Measurements from ENCODE around the gene SGIP1.
"Not testable (repeated sequence)": the region's sequence is repeated elsewhere in the genome, so short reads cannot be mapped to it uniquely, and the experiment has no call there.

The SGIP1 gene

GRCh38 chr1:66556161-66556611, 22.2 kb downstream of the SGIP1 start:
- DNase-seq, result no peak

- DNase-seq, result no peak
These were observed 23.2 kb downstream of the SGIP1 start for GRCh38 chr1:66557157-66557556.

DNA sequence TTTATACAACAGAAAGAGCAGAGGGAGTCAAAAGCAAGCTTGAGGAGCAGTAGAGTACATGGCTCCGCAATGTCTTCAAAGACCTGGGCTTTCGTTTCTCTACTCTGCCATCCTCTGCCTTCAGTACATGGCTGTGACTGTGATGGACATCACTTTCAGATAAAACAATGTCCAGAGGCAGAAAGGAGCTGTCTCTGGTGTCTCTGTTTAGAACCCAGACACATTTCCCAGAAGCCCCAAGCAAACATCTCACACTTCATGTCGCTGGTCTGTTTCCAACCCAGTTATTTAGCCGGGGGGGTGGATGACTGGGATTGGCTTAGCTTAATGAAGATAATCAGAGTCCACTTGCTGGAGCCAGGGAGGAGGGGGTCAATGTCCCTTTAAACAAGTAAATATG, 25.6 kb downstream of the SGIP1 start:
- no peak for DNase-seq

DNA sequence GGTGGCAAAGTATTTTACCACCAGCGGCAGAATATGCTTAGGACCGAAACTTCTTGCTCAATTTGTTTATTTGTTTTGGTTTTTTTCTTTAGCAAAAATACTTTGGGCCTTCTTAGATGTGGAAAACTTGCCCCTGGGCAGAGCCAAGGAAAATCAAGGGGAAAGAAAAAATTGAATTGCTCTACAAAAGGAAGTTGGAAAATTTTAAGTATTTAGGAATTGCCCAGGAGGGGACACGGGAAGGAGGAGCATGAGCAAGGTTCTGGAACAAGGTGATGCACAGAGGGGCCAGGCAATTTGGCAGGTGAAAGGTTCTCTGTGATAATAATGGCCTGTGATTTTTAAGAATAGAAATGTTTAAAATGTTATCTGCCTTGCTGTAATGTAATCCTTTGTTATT, 28.6 kb downstream of the SGIP1 start:
- no peak for DNase-seq

DNA sequence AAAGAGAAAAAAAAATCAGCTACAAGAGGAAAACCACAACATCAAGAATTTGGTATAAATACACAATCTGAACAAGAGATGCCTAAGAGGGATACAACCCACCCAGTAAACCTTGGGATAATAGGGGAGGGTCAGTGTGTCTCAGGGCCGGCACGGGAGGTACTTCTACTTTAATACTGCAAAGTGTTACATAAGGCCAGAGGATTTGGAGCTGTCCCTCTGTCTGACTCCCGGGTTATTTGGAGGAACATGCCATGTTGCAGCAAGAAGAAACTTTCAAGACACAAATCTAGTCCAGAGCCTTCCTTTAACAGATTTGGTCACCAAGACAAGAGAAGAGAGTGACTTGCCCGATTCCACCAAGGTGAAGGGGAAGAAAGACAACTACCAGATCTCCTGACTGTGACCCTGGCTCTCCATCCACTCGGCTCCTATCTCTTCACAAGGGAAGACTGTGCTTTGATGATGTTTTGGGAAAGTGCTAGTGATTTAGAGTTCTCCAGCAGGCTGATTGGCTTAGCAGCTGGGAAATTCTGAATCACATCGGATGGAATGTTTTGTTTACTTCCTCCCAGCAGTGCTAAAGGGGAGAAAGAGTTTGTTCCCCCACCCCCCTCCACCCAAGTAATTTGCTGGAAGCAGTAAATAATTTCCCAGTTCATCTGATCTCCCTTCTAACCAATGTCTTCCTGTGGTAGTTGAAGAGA, 29.3 kb downstream of the SGIP1 start:
- no peak for DNase-seq

GRCh38 chr1:66563941-66564630, 30.1 kb downstream of the SGIP1 start:
- no peak for DNase-seq

DNA sequence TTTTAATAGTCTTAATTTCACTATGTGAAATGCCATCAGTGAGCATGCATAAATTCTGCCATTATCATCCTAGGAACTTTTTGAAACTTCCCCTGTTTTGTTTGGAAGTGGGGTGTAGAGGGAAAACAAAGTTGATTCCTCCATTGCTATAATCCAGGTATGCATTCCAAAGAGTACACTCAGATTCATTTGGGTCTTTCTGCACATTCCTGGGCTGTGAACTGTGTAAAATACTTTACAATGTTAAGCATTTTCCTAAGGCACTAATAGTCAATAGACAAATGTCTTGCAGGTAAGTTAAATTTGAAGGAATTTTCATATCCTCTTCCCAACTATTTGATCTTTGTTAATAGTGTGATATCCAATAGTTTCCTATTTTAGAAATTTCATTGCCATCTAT, 36.2 kb downstream of the SGIP1 start:
- DNase-seq, result no peak

DNA sequence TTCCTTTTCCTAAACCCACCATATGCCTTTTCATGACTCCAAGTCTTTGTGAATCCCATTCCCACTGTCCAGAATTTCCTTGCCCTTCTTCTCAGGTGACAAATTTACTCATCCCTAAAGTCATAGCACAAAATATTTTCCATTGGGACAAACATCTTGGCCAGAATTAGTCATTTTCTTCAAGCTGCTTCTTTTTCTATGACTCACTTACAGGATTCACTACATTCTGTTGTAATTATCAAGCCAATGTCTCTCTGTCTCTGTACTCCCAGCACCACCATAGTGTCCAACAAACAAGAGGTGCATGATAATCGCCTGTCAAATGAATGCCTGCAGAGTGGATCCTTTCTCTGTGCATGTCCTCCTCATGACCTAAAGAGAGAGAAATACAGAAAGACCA, 37.8 kb downstream of the SGIP1 start:
- DNase-seq, result no peak

DNA sequence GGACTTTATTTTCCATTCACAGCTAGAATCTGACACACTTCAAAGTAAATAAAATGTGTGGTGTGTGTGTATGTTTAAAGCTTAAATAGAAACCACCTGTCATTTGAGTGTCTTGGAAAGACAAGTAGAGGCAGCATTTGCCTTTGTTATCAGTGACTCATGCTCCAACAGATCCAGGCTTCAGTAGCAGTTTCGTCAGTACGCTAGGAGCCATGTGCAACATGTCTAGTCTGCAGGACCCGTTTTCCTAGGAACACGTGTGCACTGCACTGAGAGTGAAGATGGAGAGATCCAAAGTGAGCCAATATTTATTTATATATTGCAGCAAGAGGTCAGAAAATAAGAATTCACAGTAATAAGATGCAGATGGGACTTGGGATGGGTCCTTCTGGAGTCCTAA, 41.8 kb downstream of the SGIP1 start:
- no peak for DNase-seq

GRCh38 chr1:66576645-66577044, 42.7 kb downstream of the SGIP1 start:
- DNase-seq, result no peak

GRCh38 chr1:66578841-66579240, 44.9 kb downstream of the SGIP1 start:
- DNase-seq, result no peak

- DNase-seq, result no peak
These were observed 46.1 kb downstream of the SGIP1 start for GRCh38 chr1:66580081-66580480.

GRCh38 chr1:66583021-66583420, 49.1 kb downstream of the SGIP1 start:
- DNase-seq, result no peak

GRCh38 chr1:66585002-66585401, 51.0 kb downstream of the SGIP1 start:
- DNase-seq, result no peak

DNA sequence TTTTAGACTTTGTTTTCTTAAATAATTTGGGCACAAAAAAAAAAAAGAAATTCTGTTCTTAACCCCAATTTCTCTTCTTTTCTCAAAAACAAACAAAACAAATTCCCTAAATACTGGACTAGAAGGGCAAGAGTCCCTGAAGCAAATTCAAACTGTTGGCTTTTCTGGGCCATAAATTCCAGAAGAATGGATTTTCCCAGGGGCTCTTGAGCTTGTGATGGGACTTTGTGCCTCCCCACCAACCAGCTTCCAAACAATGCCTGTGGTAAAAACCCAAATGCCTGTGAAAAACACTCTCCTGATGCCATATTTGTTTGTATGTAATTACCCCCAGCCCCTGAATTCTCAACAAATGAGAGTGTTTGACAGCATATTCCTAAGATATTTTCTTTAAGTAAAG, 55.4 kb downstream of the SGIP1 start:
- no peak for DNase-seq

DNA sequence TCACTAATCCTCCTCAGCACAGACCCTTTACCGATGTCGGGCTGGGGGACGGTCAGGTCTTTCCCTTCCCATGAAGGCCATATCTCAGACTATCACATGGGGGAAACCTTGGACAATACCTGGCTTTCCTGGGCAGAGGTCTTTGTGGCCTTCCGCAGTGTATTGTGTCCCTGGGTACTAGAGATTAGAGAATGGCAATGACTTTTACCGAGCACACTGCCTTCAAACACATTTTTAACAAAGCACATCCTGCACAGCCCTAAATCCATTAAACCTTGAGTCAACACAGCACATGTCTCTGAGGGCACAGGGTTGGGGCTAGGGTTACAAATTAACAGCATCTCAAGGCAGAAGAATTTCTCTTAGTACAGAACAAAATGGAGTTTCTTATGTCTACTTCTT, 58.2 kb downstream of the SGIP1 start:
- not testable (repeated sequence) for DNase-seq

DNA sequence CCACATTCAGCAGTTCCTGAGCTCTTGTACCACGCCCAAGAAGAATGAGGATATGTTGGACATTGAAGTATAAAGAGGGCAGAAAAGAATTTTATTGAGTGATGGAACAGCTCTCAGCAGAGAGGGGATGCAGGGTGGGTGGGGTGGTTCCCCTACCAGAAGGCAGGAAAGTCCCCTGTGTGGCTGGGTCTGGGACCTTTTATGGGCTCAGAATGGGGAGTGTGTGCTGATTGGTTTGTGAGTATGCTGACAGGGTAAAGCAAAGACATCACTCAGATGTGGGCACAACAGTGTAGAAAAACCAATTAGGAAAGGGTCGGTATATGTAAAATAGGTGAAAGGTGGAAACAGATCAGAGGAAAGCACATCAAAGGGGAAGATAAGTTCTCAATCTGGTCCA, 62.2 kb downstream of the SGIP1 start:
- DNase-seq, result no peak

- no peak for DNase-seq
These were observed 63.5 kb downstream of the SGIP1 start for GRCh38 chr1:66597500-66597899.

DNA sequence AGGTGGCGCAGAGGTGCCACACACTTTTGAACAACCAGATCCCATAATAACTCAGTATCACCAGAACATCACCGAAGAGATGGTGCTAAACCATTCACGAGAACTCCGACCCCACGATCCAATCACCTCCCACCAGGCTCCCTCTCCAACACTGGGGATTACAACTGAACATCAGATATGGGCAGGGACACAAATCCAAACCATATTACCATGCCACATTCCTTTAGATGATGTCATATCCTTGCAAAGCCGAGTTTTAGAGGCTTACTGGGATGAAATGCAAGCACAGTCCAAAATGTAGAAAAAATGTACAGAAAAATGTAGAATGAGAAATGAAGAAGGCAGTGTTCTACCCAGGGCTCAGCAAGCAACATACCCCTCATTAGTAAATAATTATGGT, 64.7 kb downstream of the SGIP1 start:
- no peak for DNase-seq

GRCh38 chr1:66599346-66599745, 65.4 kb downstream of the SGIP1 start:
- DNase-seq, result no peak

DNA sequence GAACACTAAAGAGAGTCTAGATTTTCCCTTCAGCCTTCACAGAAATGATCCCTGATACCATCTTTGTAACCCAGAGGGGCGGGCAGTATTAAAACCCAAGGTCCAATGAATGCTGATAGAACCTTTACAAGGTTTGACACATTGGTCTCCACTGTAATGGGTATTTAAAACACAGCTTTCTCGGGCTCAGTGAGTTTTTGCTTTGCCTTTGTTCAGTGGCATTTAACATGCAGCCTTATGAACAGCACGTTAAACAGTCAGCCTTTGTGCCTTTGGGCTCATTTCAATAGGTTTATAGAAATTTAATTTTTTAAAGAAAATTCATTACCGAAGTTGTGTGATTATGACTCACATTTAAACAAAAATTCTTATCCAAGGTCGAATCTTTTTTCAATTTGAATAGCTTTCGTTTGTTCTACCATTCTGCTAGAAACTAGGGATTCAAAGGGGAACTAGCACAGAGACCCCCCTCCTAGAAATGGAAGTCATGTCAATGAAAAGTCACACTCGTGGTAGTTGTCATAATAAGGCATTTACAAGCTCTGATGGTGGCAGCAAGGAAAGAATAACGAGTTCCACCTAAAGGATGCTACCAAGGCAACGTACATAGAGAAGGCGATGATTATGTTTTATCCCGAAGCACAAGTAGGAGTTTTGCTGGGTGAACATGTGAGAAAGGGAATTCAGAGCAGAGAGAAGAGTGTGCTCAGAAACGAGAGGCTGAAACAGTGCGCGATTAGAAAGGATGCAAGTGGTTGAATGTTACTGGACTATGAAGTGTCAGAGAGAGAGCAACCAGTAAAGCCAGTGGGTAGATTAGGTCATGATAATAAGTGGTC, 66.2 kb downstream of the SGIP1 start:
- no peak for DNase-seq

GRCh38 chr1:66605419-66605997, 71.6 kb downstream of the SGIP1 start:
- no peak for DNase-seq

DNA sequence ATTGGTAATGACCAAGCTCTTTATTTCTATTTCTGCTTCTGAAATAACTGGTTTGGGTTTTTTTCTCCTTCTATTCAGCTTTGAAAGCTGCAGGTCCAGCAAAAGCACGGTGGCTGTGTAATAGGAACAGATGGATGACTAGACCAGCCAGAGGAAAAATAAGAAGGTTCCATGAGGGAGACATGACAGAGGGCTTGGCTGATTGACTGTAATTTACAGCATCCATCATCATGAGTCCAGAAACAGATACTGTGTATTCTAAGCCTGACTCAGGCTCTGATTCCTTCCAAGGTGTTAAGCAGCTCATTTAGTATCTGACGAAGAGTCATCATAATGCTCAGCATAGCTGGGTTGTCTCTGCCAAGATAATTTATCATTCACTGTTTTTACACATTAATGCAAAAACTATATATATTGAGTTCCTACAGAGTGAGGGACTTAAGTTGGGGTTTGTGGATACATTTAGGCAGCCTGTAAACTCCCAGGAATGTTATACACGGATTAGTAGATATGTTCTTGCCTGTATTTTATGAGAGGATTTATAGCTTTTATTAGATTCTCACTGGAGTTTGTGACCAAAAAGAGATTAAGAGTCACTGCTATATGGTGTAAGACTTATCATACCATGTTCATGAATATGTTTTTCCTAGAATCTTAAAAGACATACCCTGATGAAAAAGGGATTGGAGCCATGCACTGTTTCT, 72.6 kb downstream of the SGIP1 start:
- DNase-seq, result no peak
